ENCODE data around the gene POLR3K.

The POLR3K gene

DNA sequence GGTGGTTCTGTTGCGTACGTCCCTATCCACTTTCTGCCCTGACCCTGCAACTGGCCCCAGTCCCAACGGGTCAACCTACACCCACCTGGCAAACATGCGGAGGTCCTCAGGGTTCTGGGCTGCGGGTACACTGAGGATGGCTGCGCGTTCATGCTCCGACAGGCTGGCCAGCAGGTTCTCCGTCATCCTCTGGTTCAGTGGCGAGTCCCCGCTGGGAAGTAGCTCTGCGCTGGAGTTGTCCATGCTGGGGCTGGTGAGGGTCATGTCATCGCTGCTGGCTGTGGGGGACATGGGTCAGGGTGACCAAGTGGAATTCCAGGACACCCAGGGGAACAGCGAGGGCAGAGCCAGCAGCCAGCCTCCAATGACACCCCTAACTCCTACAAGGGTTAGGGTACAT, 35.2 kb upstream of the POLR3K start:
- Histone ChIP-seq H3K4me3 (replicated peaks; ENCODE audit: insufficient read depth, low read length) (no peak overlapping the region), H3K27me3 (ENCODE audit: insufficient read depth, poor library complexity, severe bottlenecking) (no peaks in the 10 kb centered on the region), H3K27ac (replicated peaks) (no peak overlapping the region)
- DNase-seq (ENCODE audit: low read depth in 1 of 2, low spot score in 1 of 2): no peak
- no peak for TF ChIP-seq SPI1 (IDR thresholded peaks at IDR 0.05; ENCODE audit: borderline replicate concordance, low read depth)
- TF ChIP-seq POLR2AphosphoS5 (IDR thresholded peaks at IDR 0.05; ENCODE audit: low read depth): 0 out of 2 replicates have a peak, but pooled peaks have one; percentile 19

DNA sequence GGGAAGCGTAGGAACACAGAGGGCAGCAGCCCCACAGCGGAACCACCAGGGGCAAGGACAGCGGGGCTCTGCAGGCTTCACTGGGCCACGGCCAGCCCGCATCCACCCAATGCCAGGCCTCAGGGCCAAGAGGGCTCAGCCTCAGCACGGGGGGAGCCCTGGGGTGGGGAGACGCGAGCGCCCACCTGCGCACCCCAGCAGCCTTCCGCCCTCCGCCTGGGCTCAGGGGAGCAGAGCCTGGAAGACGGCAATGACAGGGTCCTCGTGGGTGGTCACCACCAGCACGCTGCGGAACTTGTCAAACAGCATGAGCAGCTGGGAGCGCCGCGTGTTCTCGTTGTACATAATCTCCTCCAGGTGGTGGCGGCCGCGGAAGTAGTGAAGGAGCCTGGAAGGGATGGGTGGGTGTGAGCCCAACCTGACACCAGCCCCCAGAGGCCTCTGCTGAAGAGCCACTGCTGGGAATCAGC, 33.1 kb upstream of the POLR3K start:
- TF ChIP-seq REST (IDR thresholded peaks at IDR 0.05; ENCODE audit: insufficient replicate concordance, low read depth) (no peak), GABPA (IDR thresholded peaks at IDR 0.05; ENCODE audit: low read depth) (no peak), SPI1 (IDR thresholded peaks at IDR 0.05; ENCODE audit: borderline replicate concordance, low read depth) (no peak), POLR2AphosphoS5 (IDR thresholded peaks at IDR 0.05; ENCODE audit: low read depth) (no peak)
- TF ChIP-seq, protein P1, sequence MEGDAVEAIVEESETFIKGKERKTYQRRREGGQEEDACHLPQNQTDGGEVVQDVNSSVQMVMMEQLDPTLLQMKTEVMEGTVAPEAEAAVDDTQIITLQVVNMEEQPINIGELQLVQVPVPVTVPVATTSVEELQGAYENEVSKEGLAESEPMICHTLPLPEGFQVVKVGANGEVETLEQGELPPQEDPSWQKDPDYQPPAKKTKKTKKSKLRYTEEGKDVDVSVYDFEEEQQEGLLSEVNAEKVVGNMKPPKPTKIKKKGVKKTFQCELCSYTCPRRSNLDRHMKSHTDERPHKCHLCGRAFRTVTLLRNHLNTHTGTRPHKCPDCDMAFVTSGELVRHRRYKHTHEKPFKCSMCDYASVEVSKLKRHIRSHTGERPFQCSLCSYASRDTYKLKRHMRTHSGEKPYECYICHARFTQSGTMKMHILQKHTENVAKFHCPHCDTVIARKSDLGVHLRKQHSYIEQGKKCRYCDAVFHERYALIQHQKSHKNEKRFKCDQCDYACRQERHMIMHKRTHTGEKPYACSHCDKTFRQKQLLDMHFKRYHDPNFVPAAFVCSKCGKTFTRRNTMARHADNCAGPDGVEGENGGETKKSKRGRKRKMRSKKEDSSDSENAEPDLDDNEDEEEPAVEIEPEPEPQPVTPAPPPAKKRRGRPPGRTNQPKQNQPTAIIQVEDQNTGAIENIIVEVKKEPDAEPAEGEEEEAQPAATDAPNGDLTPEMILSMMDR (IDR thresholded peaks at IDR 0.05; ENCODE audit: insufficient read depth, low read length): no peak
- no peak overlapping the region for H3K27ac ChIP-seq (replicated peaks)
- no peaks in the 10 kb centered on the region for H3K27me3 ChIP-seq (ENCODE audit: insufficient read depth, poor library complexity, severe bottlenecking)
- DNase-seq (ENCODE audit: low read depth in 1 of 2, low spot score in 1 of 2): no peak
- no peak overlapping the region for H3K4me3 ChIP-seq (replicated peaks; ENCODE audit: insufficient read depth, low read length)

- DNase-seq (ENCODE audit: low read depth in 1 of 2, low spot score in 1 of 2): no peak
- Histone ChIP-seq H3K27me3 (ENCODE audit: insufficient read depth, poor library complexity, severe bottlenecking) (no peaks in the 10 kb centered on the region), H3K4me3 (replicated peaks; ENCODE audit: insufficient read depth, low read length) (no peak overlapping the region), H3K27ac (replicated peaks) (no peak overlapping the region)
- TF ChIP-seq POLR2AphosphoS5 (IDR thresholded peaks at IDR 0.05; ENCODE audit: low read depth) (no peak), GABPA (IDR thresholded peaks at IDR 0.05; ENCODE audit: low read depth) (no peak), SPI1 (IDR thresholded peaks at IDR 0.05; ENCODE audit: borderline replicate concordance, low read depth) (no peak), REST (IDR thresholded peaks at IDR 0.05; ENCODE audit: insufficient replicate concordance, low read depth) (no peak)
- TF ChIP-seq, protein P1 (IDR thresholded peaks at IDR 0.05; ENCODE audit: insufficient read depth, low read length): no peak
These were observed 32.5 kb upstream of the POLR3K start for GRCh38 chr16:85865-86264.

DNA sequence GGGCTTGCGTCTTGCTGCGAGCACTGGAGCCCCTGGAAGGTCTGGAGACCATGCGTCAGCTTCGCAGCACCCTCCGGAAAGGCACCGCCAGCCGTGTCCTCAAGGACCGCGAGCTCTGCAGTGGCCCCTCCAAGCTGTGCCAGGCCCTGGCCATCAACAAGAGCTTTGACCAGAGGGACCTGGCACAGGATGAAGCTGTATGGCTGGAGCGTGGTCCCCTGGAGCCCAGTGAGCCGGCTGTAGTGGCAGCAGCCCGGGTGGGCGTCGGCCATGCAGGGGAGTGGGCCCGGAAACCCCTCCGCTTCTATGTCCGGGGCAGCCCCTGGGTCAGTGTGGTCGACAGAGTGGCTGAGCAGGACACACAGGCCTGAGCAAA, 32.0 kb upstream of the POLR3K start:
- H3K27ac ChIP-seq (replicated peaks): no peak overlapping the region
- DNase-seq (ENCODE audit: low read depth in 1 of 2, low spot score in 1 of 2): no peak
- H3K27me3 ChIP-seq (ENCODE audit: insufficient read depth, poor library complexity, severe bottlenecking): no peaks in the 10 kb centered on the region
- TF ChIP-seq SPI1 (IDR thresholded peaks at IDR 0.05; ENCODE audit: borderline replicate concordance, low read depth) (no peak), GABPA (IDR thresholded peaks at IDR 0.05; ENCODE audit: low read depth) (no peak)
- TF ChIP-seq, protein P1 (IDR thresholded peaks at IDR 0.05; ENCODE audit: insufficient read depth, low read length): no peak
- no peak overlapping the region for H3K4me3 ChIP-seq (replicated peaks; ENCODE audit: insufficient read depth, low read length)

Data from HL-60 (cell line).